ENCODE results near the gene OTOL1.

The OTOL1 gene

GRCh38 chr3:161540594-161540993 is 44.0 kb downstream of the OTOL1 start:
- DNase-seq (ENCODE audit: low spot score) (no peak), FAIRE-seq (no peak)

- no peak for DNase-seq (ENCODE audit: low spot score)
- no peak for FAIRE-seq
Observed at GRCh38 chr3:161545824-161546223, 49.2 kb downstream of the OTOL1 start.

GRCh38 chr3:161548301-161548700 is 51.7 kb downstream of the OTOL1 start:
- no peak for FAIRE-seq
- no peak for DNase-seq (ENCODE audit: low spot score)

DNA sequence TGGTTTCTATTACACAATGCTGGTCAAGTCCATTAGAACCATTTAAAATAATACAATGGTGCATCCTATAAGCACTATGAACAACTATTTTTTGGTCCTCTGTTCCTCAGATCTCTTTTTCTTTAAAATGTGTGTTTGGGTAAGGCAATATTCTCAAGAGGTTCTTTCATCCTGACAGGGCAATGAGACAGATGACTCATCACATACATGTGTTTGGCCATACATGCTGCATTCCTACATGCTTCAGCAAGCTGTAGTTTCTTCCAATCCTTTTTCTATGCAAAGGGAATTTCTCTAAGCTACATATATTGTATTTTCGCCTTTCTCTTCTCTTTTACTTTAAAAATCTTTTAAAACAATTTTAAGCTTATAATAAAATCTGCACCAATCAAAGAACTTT is 52.7 kb downstream of the OTOL1 start:
- FAIRE-seq (no peak), DNase-seq (ENCODE audit: low spot score) (no peak)

DNA sequence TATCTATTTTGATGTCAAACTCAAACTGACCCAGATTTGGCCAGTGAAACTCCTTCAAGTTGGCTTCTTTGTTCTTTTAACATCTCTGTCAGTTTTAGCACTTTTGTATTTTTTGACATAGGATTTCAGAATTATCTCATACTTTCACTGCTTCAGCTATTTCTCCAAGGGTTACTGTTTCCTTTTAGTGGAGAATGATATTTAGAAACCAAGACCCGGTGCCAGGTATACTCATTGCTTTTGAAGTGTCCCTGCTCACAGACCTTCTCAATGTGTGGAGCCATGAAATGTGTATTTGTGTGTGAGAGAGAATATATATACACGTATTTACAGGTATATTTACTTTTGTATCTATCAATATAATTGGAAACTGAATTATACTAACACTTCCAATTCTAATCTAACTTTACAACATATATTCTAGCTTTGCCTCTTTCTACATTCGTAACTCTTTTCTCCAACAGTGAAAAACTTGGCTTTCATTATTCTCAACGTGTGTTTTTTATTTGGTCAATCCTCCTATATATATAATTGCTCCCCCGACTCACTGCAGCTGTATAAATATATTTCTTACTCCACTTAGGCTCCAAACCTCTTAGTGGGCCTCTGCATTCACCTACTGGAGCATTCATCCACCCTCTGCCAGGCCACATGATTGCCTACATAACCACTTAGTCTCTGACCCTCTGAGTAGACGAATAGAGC is 54.0 kb downstream of the OTOL1 start:
- FAIRE-seq = no peak
- DNase-seq (ENCODE audit: low spot score) = no peak

DNA sequence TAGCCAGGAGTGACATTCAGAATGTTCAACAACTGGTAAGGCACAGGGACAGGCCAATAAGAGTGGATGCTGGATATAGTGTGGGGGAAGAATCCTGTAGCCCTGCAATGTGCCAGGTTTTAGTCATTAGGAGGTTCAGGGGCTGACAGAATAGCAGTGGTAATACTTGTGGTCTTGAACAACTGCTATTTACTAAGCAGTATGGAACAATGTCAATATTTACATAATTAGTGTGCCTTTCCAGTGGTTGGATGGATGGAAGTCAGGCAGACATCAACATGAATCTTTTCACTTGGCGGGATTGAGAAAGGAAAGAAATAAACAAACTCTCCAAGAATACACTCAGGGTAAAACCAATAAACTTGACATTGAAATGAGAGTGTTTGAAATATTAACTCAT is 55.1 kb downstream of the OTOL1 start:
- DNase-seq (ENCODE audit: low spot score) (no peak), FAIRE-seq (no peak)

GRCh38 chr3:161552984-161553560 is 56.5 kb downstream of the OTOL1 start:
- FAIRE-seq (no peak), DNase-seq (ENCODE audit: low spot score) (no peak)
